Stimulated activated CD4-positive, alpha-beta T cell treated with anti-CD3 and anti-CD28 coated beads, Interleukin-15, amount 100 ng/mL, for 24 hours (primary cell): Measurements from ENCODE around the gene SOX6.

Experiments used
- DNase-seq: peaks from one replicate; pipeline ENCODE4 v3.0.0-alpha.2; 2020

Gene SOX6

DNA sequence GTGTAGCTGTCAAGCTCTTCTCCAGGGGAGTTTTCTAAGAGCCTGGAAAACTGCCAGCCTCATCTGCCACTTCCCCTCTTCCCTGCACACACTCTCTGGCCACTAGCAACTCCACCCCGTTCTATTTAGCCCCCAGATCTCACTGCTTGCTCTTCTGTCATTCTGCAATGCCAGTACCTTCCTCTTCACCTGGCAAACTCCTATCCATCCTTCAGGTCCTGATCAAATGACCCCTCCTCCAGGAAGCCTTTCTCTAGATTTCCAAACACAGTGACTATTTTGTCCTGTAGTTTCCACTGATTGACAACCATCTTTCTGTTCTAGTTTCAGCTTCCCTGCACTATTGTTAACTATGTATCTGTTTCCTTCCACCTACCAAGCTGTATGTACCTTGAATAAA lies 437.7 kb downstream of the SOX6 start:
- DNase-seq = no peak

DNA sequence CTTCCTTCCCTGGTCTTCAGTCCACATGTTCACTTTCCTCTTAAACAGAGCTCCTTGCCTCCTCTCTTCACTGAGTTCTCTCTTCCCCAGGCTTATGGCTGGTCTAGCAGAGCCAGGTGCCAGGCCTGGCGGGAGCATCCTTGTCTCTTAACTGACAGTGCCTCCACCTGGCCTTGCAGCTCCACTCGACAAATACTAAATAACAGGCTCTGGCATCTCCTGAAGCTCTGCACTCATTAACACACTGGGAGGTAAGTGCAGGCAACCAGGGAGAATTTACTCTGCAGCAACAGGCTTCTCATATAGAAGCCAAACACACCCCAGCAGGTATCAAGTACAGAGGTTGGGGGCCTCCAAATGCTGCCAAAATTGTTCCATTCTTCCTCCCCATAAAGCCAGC lies 438.1 kb downstream of the SOX6 start:
- no peak for DNase-seq
